HCT116 (cell line): ENCODE data around the gene ZNF385A. TPM values are rescaled to one million over a fixed set of nuclear protein-coding genes. Genes with fewer than 3 reads are reported as not detected.
A peak's percentile ranks its signal among the peaks of the same experiment; 100 is the strongest.

Experiments
- ATAC-seq: fragments of 200-7000 bp; cut with Tn5 transposase; 2 replicates; pipeline ENCODE4 v1.9.1; 2020; ENCODE audit warnings: mild to moderate bottlenecking, moderate library complexity
- BruUV-seq: library from RNA; stranded (reverse); fragments of 400-500 nt; replicated peaks from 2 replicates; lab custom pipeline; 2021; lab: Mats Ljungman, UMichigan
- CTCF ChIA-PET: fragments of 300-600 bp; sonication (Branson Sonifier 250); formaldehyde crosslinking; loops from one replicate; lab custom pipeline; 2021; ENCODE audit warnings: antibody characterized with exemption; lab: Charles Lee
- POLR2A ChIA-PET: fragments of 300-600, 350-600 bp; sonication (Branson Sonifier 250); formaldehyde crosslinking; loops from one replicate; lab custom pipeline; 2021; ENCODE audit warnings: antibody characterized with exemption; lab: Charles Lee
- RAD21 ChIA-PET, 2 experiments: fragments of 300-600 bp; sonication (Branson Sonifier 250); formaldehyde crosslinking; loops; one replicate each; lab custom pipeline; 2023; ENCODE audit warnings: low total read pairs in 2 of 2; ENCODE audit not compliant: uncharacterized antibody in 2 of 2, unreplicated experiment in 2 of 2, low non-redundant PET in 1 of 2; lab: Charles Lee
- DNase-seq: peaks from one replicate; pipeline ENCODE4 v3.0.0-alpha.2; 2010; ENCODE audit warnings: low read depth, low spot score
- H2AFZ ChIP-seq: fragments of 200-600 bp; shearing (Covaris generic), sonication (generic); 2 replicates; pipeline ENCODE4 v1.6.1; 2017; ENCODE audit warnings: low read depth, mixed run types, mixed read lengths, antibody characterized with exemption, low read length; ENCODE audit not compliant: poor library complexity, severe bottlenecking
- H3K27ac ChIP-seq: 2 replicates; pipeline ENCODE4 v1.5.1; 2012; ENCODE audit warnings: low read depth, low read length
- H3K27me3 ChIP-seq: fragments of 200-600 bp; sonication (generic); 2 replicates; pipeline ENCODE4 v1.6.1; 2016; ENCODE audit warnings: mixed run types, low read length, mixed read lengths; ENCODE audit not compliant: insufficient read depth
- H3K36me3 ChIP-seq, 2 experiments: fragments of 200-500 bp in 1 of 2; fragments of 200-600 bp in 1 of 2; sonication (Bioruptor generic) in 1 of 2; sonication (generic) in 1 of 2; 2 replicates each; pipeline versions ENCODE4 v1.5.1 to v1.6.1; 2014 to 2016; ENCODE audit warnings: low read length in 2 of 2, inconsistent platforms in 1 of 2, mixed read lengths in 1 of 2, mixed run types in 1 of 2; ENCODE audit not compliant: insufficient read depth in 2 of 2, control insufficient read depth in 1 of 2
- H3K4me1 ChIP-seq, 2 experiments: fragments of 200-600 bp in 1 of 2; sonication (generic) in 1 of 2; 2 replicates each; pipeline versions ENCODE4 v1.5.1 to v1.6.1; 2012 to 2017; ENCODE audit warnings: low read length in 2 of 2, inconsistent platforms in 1 of 2, mild to moderate bottlenecking in 1 of 2, mixed read lengths in 1 of 2, mixed run types in 1 of 2, moderate library complexity in 1 of 2; ENCODE audit not compliant: insufficient read depth in 2 of 2, control insufficient read depth in 1 of 2
- H3K4me2 ChIP-seq: fragments of 200-600 bp; sonication (generic); 2 replicates; pipeline ENCODE4 v1.6.1; 2017; ENCODE audit warnings: mixed run types, low read length, mixed read lengths
- H3K4me3 ChIP-seq, 2 experiments: fragments of 200-600 bp in 1 of 2; sonication (generic) in 1 of 2; replicated peaks in 1 of 2; 2 replicates each; pipeline ENCODE4 v1.5.1; 2011 to 2016; ENCODE audit warnings: low read length in 2 of 2, control low read depth in 1 of 2, low read depth in 1 of 2, mild to moderate bottlenecking in 1 of 2, mixed read lengths in 1 of 2, mixed run types in 1 of 2
- H3K79me2 ChIP-seq: fragments of 200-600 bp; sonication (generic); 2 replicates; pipeline ENCODE4 v1.6.1; 2017; ENCODE audit warnings: mild to moderate bottlenecking, mixed run types, low read length, moderate library complexity, mixed read lengths; ENCODE audit not compliant: insufficient read depth
- H3K9ac ChIP-seq: fragments of 200-600 bp; sonication (generic); 2 replicates; pipeline ENCODE4 v1.6.1; 2016; ENCODE audit warnings: low read length, mixed read lengths
- H3K9me2 ChIP-seq: fragments of 200-600 bp; sonication (generic), shearing (Covaris generic); 2 replicates; pipeline ENCODE4 v1.6.1; 2017; ENCODE audit warnings: mixed run types, mild to moderate bottlenecking, moderate library complexity; ENCODE audit not compliant: insufficient read depth
- H3K9me3 ChIP-seq, 2 experiments: fragments of 200-500 bp in 1 of 2; fragments of 200-600 bp in 1 of 2; sonication (Bioruptor generic) in 1 of 2; sonication (generic) in 1 of 2; 2 replicates each; pipeline ENCODE4 v1.6.1; 2014 to 2017; ENCODE audit warnings: low read length in 2 of 2, mixed read lengths in 2 of 2, inconsistent platforms in 1 of 2, low read depth in 1 of 2, mild to moderate bottlenecking in 1 of 2, mixed run types in 1 of 2, moderate library complexity in 1 of 2; ENCODE audit not compliant: control insufficient read depth in 1 of 2, insufficient read depth in 1 of 2
- H4K20me1 ChIP-seq: fragments of 200-600 bp; sonication (generic), shearing (Covaris generic); 2 replicates; pipeline ENCODE4 v1.6.1; 2017; ENCODE audit warnings: mixed run types, mild to moderate bottlenecking, moderate library complexity; ENCODE audit not compliant: insufficient read depth
- CBX3 ChIP-seq: IDR thresholded peaks from 2 replicates; pipeline ENCODE4 v1.6.1; 2012; ENCODE audit warnings: low read depth
- CTCF ChIP-seq, 3 experiments: fragments of 200-600 bp in 1 of 3; sonication (generic) in 1 of 3; IDR thresholded peaks in 2 of 3; conservative IDR thresholded peaks in 1 of 3; 2 replicates each; pipeline ENCODE4 v1.5.1; 2012 to 2017; ENCODE audit warnings: low read depth in 2 of 3, low read length in 2 of 3, antibody characterized with exemption in 1 of 3, borderline replicate concordance in 1 of 3, control low read depth in 1 of 3, mild to moderate bottlenecking in 1 of 3, mixed read lengths in 1 of 3, mixed run types in 1 of 3, moderate library complexity in 1 of 3; ENCODE audit not compliant: insufficient read depth in 1 of 3
- EZH2phosphoT487 ChIP-seq: fragments of 200-600 bp; IDR thresholded peaks from 2 replicates; pipeline ENCODE4 v1.6.1; 2018; ENCODE audit warnings: antibody characterized with exemption, borderline replicate concordance
- RAD21 ChIP-seq: IDR thresholded peaks from 2 replicates; pipeline ENCODE4 v1.6.1; 2012; ENCODE audit warnings: low read depth, mild to moderate bottlenecking
- SRF ChIP-seq: IDR thresholded peaks from 2 replicates; pipeline ENCODE4 v1.6.1; 2012; ENCODE audit warnings: low read depth
- YY1 ChIP-seq: IDR thresholded peaks from 2 replicates; pipeline ENCODE4 v1.6.1; 2011; ENCODE audit warnings: low read length, low read depth, moderate library complexity, mild to moderate bottlenecking; ENCODE audit not compliant: insufficient replicate concordance; ENCODE audit errors: extremely low read depth
- intact Hi-C: fragments of 100-400 bp; cut with micrococcal nuclease; formaldehyde crosslinking; loops from 2 replicates; pipeline ENCODE4 v1.10.0; 2022
- total RNA-seq: library from RNA; stranded (reverse); gene quantifications from one replicate; pipeline ENCODE4 v1.2.1, GENCODE V29; 2021; ENCODE audit not compliant: unreplicated experiment
- TF ChIP-seq, protein P1 (sequence below): IDR thresholded peaks from 2 replicates; pipeline ENCODE4 v1.6.1; 2012; ENCODE audit warnings: low read depth

Gene ZNF385A
- total RNA-seq, 1 experiment from 2014 or later, result 34.7 TPM

DNA sequence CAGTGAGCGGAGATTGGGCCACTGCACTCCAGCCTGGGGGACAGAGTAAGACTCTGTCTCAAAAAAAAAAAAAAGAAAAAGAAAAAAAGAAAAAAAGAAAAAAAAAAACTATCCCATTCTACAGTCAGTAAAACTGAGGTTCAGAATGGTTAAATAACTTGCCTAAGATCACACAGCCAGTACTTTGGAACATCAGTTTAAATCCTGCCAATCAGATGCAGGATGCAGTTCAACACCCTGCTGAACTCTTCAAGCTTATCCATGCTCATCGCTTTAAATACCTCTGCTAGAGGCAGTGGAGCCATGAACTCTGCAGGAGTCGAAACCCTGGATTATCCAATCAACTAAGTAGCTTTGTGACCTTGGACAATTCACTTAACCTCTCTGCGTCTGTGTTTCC lies 3.4 kb downstream of the ZNF385A start:
- DNase-seq, result no peak
- no peaks in the 10 kb centered on the region for H3K27me3 ChIP-seq
- peaks cover 10% of the 10 kb centered on the region; the same call in 1 of the 2 replicates for H3K79me2 ChIP-seq
- no peak overlapping the region for H2AFZ ChIP-seq
- no peaks in the 10 kb centered on the region for H3K9me3 ChIP-seq
- ChIA-PET POLR2A (no interaction called here), CTCF (interaction anchor here (2.1 to 5.5 kb wide), 4 partner anchors 10 to 22 kb away, joined by 6 to 51 read pairs (median 21); no protein-coding TSS in a partner anchor), RAD21 (interaction anchor here in 1 of 2 experiments (1.1 kb wide), 1 partner anchor 56 kb away, joined by 3 read pairs; the partner anchor contains the start of gene COPZ1)
- BruUV-seq, result no TSS peak
- no peak for TF ChIP-seq EZH2phosphoT487
- no peak overlapping the region for H3K27ac ChIP-seq
- H3K36me3 ChIP-seq, result no peaks in the 10 kb centered on the region
- H3K9ac ChIP-seq, result no peak overlapping the region
- no peaks in the 10 kb centered on the region for H3K9me2 ChIP-seq
- no peak for ATAC-seq
- no peak overlapping the region for H3K4me2 ChIP-seq
- H3K4me1 ChIP-seq, result peaks cover 9 to 59% of the 10 kb centered on the region in 2 experiments
- intact Hi-C loops, result no loop called here
- H3K4me3 ChIP-seq, result no peak overlapping the region
- H4K20me1 ChIP-seq, result no peaks in the 10 kb centered on the region

- peak overlapping the region; percentile 86 for H3K4me2 ChIP-seq
- ATAC-seq (peak; percentile 83), DNase-seq (peak; percentile 74)
- CTCF ChIA-PET, result interaction anchor here (0.7 to 5.5 kb wide), 31 partner anchors 8 to 395 kb away, joined by 3 to 51 read pairs (median 5); partner anchors contain the start of genes CBX5, COPZ1, HNRNPA1 and HOXC10
- RAD21 ChIA-PET, result interaction anchor here (0.6 to 1.9 kb wide), 7 partner anchors 9 to 55 kb away, joined by 3 to 9 read pairs (median 5); partner anchors contain the start of gene COPZ1 (in 2 of the 2)
- H3K9ac ChIP-seq, result peak overlapping the region; percentile 66
- no TSS peak for BruUV-seq
- intact Hi-C loops, result no loop called here
- no peaks in the 10 kb centered on the region for H4K20me1 ChIP-seq
- H3K27ac ChIP-seq, result peak overlapping the region; percentile 77
- H3K27me3 ChIP-seq, result no peaks in the 10 kb centered on the region
- H3K4me1 ChIP-seq, result peaks cover 21 to 59% of the 10 kb centered on the region in 2 experiments
- H3K9me2 ChIP-seq, result no peaks in the 10 kb centered on the region
- peak overlapping the region; percentile 29 for H2AFZ ChIP-seq
- peaks cover 10% of the 10 kb centered on the region; the same call in 1 of the 2 replicates for H3K79me2 ChIP-seq
- H3K36me3 ChIP-seq, result no peaks in the 10 kb centered on the region
- peak overlapping the region; percentile 45 to 66 for H3K4me3 ChIP-seq
- H3K9me3 ChIP-seq, result no peaks in the 10 kb centered on the region
- POLR2A ChIA-PET, result interaction anchor here (0.6 to 1.6 kb wide), 4 partner anchors 9 to 124 kb away, joined by 3 to 4 read pairs (median 3); partner anchors contain the start of gene CBX5
- peak in 2 of 3 experiments; percentile 100; a peak in 4 of 6 replicates for TF ChIP-seq CTCF (IDR thresholded peaks at IDR 0.05 in 2 of 3, conservative IDR thresholded peaks at IDR 0.05 in 1 of 3; ENCODE audit: borderline replicate concordance in 1 of 3, insufficient read depth in 1 of 3, low read depth in 2 of 3, low read length in 2 of 3)
- no peak for TF ChIP-seq SRF
- TF ChIP-seq CBX3, result no peak
- TF ChIP-seq YY1, result peak; percentile 73
- TF ChIP-seq, protein P1, sequence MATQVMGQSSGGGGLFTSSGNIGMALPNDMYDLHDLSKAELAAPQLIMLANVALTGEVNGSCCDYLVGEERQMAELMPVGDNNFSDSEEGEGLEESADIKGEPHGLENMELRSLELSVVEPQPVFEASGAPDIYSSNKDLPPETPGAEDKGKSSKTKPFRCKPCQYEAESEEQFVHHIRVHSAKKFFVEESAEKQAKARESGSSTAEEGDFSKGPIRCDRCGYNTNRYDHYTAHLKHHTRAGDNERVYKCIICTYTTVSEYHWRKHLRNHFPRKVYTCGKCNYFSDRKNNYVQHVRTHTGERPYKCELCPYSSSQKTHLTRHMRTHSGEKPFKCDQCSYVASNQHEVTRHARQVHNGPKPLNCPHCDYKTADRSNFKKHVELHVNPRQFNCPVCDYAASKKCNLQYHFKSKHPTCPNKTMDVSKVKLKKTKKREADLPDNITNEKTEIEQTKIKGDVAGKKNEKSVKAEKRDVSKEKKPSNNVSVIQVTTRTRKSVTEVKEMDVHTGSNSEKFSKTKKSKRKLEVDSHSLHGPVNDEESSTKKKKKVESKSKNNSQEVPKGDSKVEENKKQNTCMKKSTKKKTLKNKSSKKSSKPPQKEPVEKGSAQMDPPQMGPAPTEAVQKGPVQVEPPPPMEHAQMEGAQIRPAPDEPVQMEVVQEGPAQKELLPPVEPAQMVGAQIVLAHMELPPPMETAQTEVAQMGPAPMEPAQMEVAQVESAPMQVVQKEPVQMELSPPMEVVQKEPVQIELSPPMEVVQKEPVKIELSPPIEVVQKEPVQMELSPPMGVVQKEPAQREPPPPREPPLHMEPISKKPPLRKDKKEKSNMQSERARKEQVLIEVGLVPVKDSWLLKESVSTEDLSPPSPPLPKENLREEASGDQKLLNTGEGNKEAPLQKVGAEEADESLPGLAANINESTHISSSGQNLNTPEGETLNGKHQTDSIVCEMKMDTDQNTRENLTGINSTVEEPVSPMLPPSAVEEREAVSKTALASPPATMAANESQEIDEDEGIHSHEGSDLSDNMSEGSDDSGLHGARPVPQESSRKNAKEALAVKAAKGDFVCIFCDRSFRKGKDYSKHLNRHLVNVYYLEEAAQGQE, result no peak
- no peak for TF ChIP-seq RAD21
Observed at GRCh38 chr12:54379398-54380201, 4.9 kb downstream of the ZNF385A start.
